T-helper 2 cell treated with Interferon-gamma antibody and Interleukin-4, amounts not matched to agents 5 μg/mL and 100 μg/mL, for 36 hours (primary cell): ENCODE results near the gene ANAPC7.
"Not testable (repeated sequence)": the region's sequence is repeated elsewhere in the genome, so short reads cannot be mapped to it uniquely, and the experiment has no call there.

Experiments
- DNase-seq: peaks from one replicate; pipeline ENCODE4 v3.0.0; 2021; ENCODE audit warnings: low spot score
- H3K27ac Mint-ChIP-seq: one replicate; pipeline ENCODE4 v1.8.0; 2021; ENCODE audit warnings: mild to moderate bottlenecking, mixed read lengths
- H3K27me3 Mint-ChIP-seq: one replicate; pipeline ENCODE4 v1.8.0; 2021; ENCODE audit warnings: low read depth, mixed read lengths
- H3K36me3 Mint-ChIP-seq: one replicate; pipeline ENCODE4 v1.8.0; 2021; ENCODE audit warnings: low read depth, mixed read lengths
- H3K4me1 Mint-ChIP-seq: one replicate; pipeline ENCODE4 v1.8.0; 2021; ENCODE audit warnings: low read depth, mixed read lengths
- H3K4me3 Mint-ChIP-seq: one replicate; pipeline ENCODE4 v1.8.0; 2022; ENCODE audit warnings: mild to moderate bottlenecking, moderate library complexity, mixed read lengths
- H3K9me3 Mint-ChIP-seq: one replicate; pipeline ENCODE4 v1.8.0; 2021; ENCODE audit warnings: mixed read lengths

ANAPC7 gene

GRCh38 chr12:110403146-110403975 lies at the start of gene ANAPC7:
ANAPC7 (minus strand) TSS chr12:110403708; CDS start chr12:110403627, 81 bp downstream.
- Mint-ChIP-seq H3K27ac (peak within 1 kb of the TSS; percentile 98), H3K36me3 (peaks cover 22% of the 10 kb centered on the region), H3K27me3 (no peaks in the 10 kb centered on the region), H3K4me1 (peaks cover 19% of the 10 kb centered on the region), H3K4me3 (peak within 1 kb of the TSS; percentile 99), H3K9me3 (no peaks in the 10 kb centered on the region)
- peak; percentile 82 for DNase-seq

GRCh38 chr12:110451263-110451662 lies 47.8 kb upstream of the ANAPC7 start:
- no peak for DNase-seq
- H3K27ac Mint-ChIP-seq, result peak overlapping the region; percentile 99
- H3K9me3 Mint-ChIP-seq, result no peaks in the 10 kb centered on the region
- H3K4me3 Mint-ChIP-seq, result peak overlapping the region; percentile 99
- peaks cover 21% of the 10 kb centered on the region for H3K4me1 Mint-ChIP-seq
- peaks cover 46% of the 10 kb centered on the region for H3K36me3 Mint-ChIP-seq
- no peaks in the 10 kb centered on the region for H3K27me3 Mint-ChIP-seq

GRCh38 chr12:110449799-110450497 lies 46.4 kb upstream of the ANAPC7 start, which contains the start of gene ARPC3:
ARPC3 (minus strand) TSS chr12:110450337; CDS start chr12:110450260, 77 bp downstream.
- H3K4me1 Mint-ChIP-seq, result peaks cover 26% of the 10 kb centered on the region
- no peaks in the 10 kb centered on the region for H3K27me3 Mint-ChIP-seq
- H3K9me3 Mint-ChIP-seq, result no peaks in the 10 kb centered on the region
- H3K27ac Mint-ChIP-seq, result peak within 1 kb of the TSS; percentile 99
- peaks cover 44% of the 10 kb centered on the region for H3K36me3 Mint-ChIP-seq
- DNase-seq, result peak; percentile 94
- H3K4me3 Mint-ChIP-seq, result peak within 1 kb of the TSS; percentile 99

GRCh38 chr12:110444455-110444854 lies 40.9 kb upstream of the ANAPC7 start:
- H3K4me1 Mint-ChIP-seq, result peaks cover 14% of the 10 kb centered on the region
- H3K36me3 Mint-ChIP-seq, result peaks cover 42% of the 10 kb centered on the region
- no peak for DNase-seq
- H3K27ac Mint-ChIP-seq, result no peak overlapping the region
- no peaks in the 10 kb centered on the region for H3K27me3 Mint-ChIP-seq
- H3K9me3 Mint-ChIP-seq, result no peaks in the 10 kb centered on the region
- no peak overlapping the region for H3K4me3 Mint-ChIP-seq

GRCh38 chr12:110436231-110436630 lies 32.7 kb upstream of the ANAPC7 start:
- H3K27me3 Mint-ChIP-seq, result no peaks in the 10 kb centered on the region
- no peak overlapping the region for H3K27ac Mint-ChIP-seq
- DNase-seq, result no peak
- H3K4me1 Mint-ChIP-seq, result peaks cover 2% of the 10 kb centered on the region
- H3K36me3 Mint-ChIP-seq, result peaks cover 47% of the 10 kb centered on the region
- no peaks in the 10 kb centered on the region for H3K9me3 Mint-ChIP-seq
- no peak overlapping the region for H3K4me3 Mint-ChIP-seq

- DNase-seq, result peak; percentile 23
- H3K27me3 Mint-ChIP-seq, result no peaks in the 10 kb centered on the region
- no peaks in the 10 kb centered on the region for H3K9me3 Mint-ChIP-seq
- H3K4me3 Mint-ChIP-seq, result no peak overlapping the region
- peaks cover 25% of the 10 kb centered on the region for H3K36me3 Mint-ChIP-seq
- H3K27ac Mint-ChIP-seq, result no peak overlapping the region
- H3K4me1 Mint-ChIP-seq, result peaks cover 7% of the 10 kb centered on the region
These were observed 28.6 kb upstream of the ANAPC7 start for GRCh38 chr12:110431957-110432587.

DNA sequence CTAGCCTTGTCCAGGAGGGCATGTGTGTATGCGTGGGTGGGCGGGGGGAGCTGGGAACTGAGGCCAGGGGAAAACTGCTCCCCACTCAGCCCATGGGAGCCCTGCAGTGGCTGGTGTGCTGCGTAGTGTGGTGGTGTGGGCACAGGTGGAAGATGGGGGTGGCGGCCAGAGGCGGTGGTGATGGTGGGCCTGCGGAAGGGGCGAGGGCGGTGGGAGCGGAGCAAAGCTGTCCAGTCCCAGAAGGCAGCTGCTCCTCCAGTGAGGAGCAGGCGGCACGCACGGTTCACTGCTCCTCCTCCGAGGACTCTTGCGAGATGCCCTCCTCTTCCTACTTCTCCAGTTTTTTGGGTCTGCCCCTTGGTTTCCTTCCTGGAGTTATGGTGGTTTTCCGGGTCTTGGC lies 26.2 kb upstream of the ANAPC7 start:
- H3K4me3 Mint-ChIP-seq, H3K36me3 Mint-ChIP-seq: not testable (repeated sequence)

GRCh38 chr12:110426406-110426805 lies 22.9 kb upstream of the ANAPC7 start:
- Mint-ChIP-seq H3K9me3 (no peaks in the 10 kb centered on the region), H3K27me3 (peaks cover 20% of the 10 kb centered on the region), H3K4me1 (peaks cover 6% of the 10 kb centered on the region), H3K27ac (no peak overlapping the region), H3K4me3 (no peak overlapping the region), H3K36me3 (no peaks in the 10 kb centered on the region)
- no peak for DNase-seq

More for the DNA sequence above, 26.2 kb upstream of the ANAPC7 start:
- H3K4me1 Mint-ChIP-seq, H3K27ac Mint-ChIP-seq, H3K27me3 Mint-ChIP-seq, H3K9me3 Mint-ChIP-seq, DNase-seq: not testable (repeated sequence)

GRCh38 chr12:110424237-110424636 lies 20.7 kb upstream of the ANAPC7 start:
- no peaks in the 10 kb centered on the region for H3K9me3 Mint-ChIP-seq
- H3K4me1 Mint-ChIP-seq, result no peaks in the 10 kb centered on the region
- peaks cover 25% of the 10 kb centered on the region for H3K27me3 Mint-ChIP-seq
- no peak overlapping the region for H3K4me3 Mint-ChIP-seq
- H3K27ac Mint-ChIP-seq, result no peak overlapping the region
- H3K36me3 Mint-ChIP-seq, result no peaks in the 10 kb centered on the region
- no peak for DNase-seq

DNA sequence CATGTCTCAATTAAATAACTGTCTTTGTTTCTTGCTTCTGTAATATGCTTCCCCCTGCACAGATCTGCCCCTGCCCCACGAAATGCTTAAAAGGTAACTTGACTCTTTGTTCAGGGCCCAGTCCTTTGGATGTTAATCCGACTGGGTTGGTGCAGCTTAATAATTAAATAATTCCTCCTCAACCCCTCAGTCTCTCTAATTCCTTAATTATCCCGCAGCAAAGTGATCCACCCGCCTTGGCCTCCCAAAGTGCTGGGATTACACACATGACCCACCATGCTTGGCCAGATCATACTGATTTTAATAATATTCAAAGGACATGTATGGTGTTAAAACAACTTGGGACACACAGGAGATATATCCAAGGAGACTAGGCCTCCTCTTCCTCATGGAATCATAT lies 18.2 kb upstream of the ANAPC7 start:
- no peak for DNase-seq
- Mint-ChIP-seq H3K4me3 (no peak overlapping the region), H3K27me3 (peaks cover 28% of the 10 kb centered on the region), H3K27ac (no peak overlapping the region), H3K36me3 (no peaks in the 10 kb centered on the region), H3K4me1 (no peaks in the 10 kb centered on the region), H3K9me3 (no peaks in the 10 kb centered on the region)

DNA sequence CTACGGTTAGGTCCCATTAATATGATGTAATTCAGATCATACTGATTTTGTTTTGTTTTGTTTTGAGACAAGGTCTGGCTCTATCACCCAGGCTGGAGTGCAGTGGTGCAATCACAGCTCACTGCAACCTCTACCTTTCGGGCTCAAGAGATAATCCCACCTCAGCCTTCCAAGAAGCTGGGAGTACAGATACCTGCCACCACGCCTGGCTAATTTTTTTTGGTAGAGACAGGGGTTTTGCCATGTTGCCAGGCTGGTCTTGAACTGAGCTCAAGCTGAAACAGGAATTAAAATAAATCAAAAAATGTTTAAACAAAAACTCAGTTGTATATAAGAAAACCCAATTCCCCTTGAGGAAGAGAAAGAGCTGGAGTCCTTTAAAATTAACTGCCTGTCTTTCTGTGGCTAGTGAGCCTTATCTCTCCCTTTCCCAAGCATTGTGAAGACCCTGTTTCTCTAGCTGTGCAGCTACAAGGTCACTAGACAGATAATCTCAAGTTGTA lies 17.7 kb upstream of the ANAPC7 start:
- no peaks in the 10 kb centered on the region for H3K4me1 Mint-ChIP-seq
- H3K27me3 Mint-ChIP-seq, result peaks cover 28% of the 10 kb centered on the region
- H3K36me3 Mint-ChIP-seq, result no peaks in the 10 kb centered on the region
- no peak for DNase-seq
- no peak overlapping the region for H3K27ac Mint-ChIP-seq
- no peaks in the 10 kb centered on the region for H3K9me3 Mint-ChIP-seq
- no peak overlapping the region for H3K4me3 Mint-ChIP-seq

GRCh38 chr12:110420644-110421043 lies 17.1 kb upstream of the ANAPC7 start:
- not testable (repeated sequence) for H3K4me3 Mint-ChIP-seq, H3K9me3 Mint-ChIP-seq, H3K4me1 Mint-ChIP-seq, H3K36me3 Mint-ChIP-seq, H3K27ac Mint-ChIP-seq, DNase-seq
- H3K27me3 Mint-ChIP-seq, result peaks cover 28% of the 10 kb centered on the region

GRCh38 chr12:110417113-110417512 lies 13.6 kb upstream of the ANAPC7 start:
- not testable (repeated sequence) for H3K9me3 Mint-ChIP-seq, H3K4me1 Mint-ChIP-seq, H3K27ac Mint-ChIP-seq, H3K36me3 Mint-ChIP-seq, DNase-seq, H3K4me3 Mint-ChIP-seq
- peaks cover 18% of the 10 kb centered on the region for H3K27me3 Mint-ChIP-seq

DNA sequence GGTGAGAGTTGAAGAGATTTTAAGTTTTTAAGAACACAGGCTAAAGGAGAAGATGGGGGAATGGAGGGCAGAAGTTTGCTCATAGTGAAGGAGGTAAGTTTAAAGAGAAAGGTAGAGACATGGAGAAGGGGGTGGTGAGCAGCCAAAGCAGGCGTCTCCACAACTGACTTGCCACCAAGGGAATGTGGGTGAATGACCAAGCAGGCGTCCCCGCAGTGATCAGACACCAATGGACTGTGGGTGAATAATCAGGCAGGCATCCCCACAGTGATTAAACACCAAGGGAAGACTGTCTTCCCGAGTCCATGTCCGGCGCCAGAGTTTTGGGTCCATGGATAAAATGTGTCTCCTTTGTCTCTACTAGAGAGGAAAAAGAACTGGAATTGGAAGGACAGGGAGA lies 6.6 kb upstream of the ANAPC7 start:
- not testable (repeated sequence) for H3K27ac Mint-ChIP-seq, H3K4me1 Mint-ChIP-seq, H3K36me3 Mint-ChIP-seq, H3K9me3 Mint-ChIP-seq, DNase-seq, H3K4me3 Mint-ChIP-seq
- peaks cover 14% of the 10 kb centered on the region for H3K27me3 Mint-ChIP-seq
